Lower leg skin (tissue), 3 donors: ENCODE results near the gene SCRN2.

Source experiments
- CTCF ChIP-seq, 3 donors: fragments of 450-650 bp; IDR thresholded peaks; one replicate each; pipeline ENCODE4 v1.5.1; 2016; ENCODE audit warnings: antibody characterized with exemption in 3 of 3, mild to moderate bottlenecking in 3 of 3, moderate library complexity in 2 of 3
- POLR2A ChIP-seq, 2 donors: fragments of 450-650 bp; IDR thresholded peaks; one replicate each; pipeline ENCODE4 v1.6.1; 2016 to 2017; ENCODE audit warnings: antibody characterized with exemption in 2 of 2, mild to moderate bottlenecking in 1 of 2, moderate library complexity in 1 of 2

GRCh38 chr17:47846716-47847340 lies 5.8 kb upstream of the SCRN2 start:
- no peak for TF ChIP-seq CTCF (IDR thresholded peaks at IDR 0.05)
- TF ChIP-seq POLR2A (IDR thresholded peaks at IDR 0.05), result no peak
